GM19455 (cell line): Measurements from ENCODE around the gene SPANXN3.
"Not testable (repeated sequence)": the region's sequence is repeated elsewhere in the genome, so short reads cannot be mapped to it uniquely, and the experiment has no call there.

Experiments
- ATAC-seq: cut with Tn5 transposase; IDR thresholded peaks from one replicate; pipeline ENCODE4 v1.9.1; 2021; ENCODE audit not compliant: unreplicated experiment

The SPANXN3 gene, protein sequence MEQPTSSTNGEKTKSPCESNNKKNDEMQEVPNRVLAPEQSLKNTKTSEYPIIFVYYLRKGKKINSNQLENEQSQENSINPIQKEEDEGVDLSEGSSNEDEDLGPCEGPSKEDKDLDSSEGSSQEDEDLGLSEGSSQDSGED

DNA sequence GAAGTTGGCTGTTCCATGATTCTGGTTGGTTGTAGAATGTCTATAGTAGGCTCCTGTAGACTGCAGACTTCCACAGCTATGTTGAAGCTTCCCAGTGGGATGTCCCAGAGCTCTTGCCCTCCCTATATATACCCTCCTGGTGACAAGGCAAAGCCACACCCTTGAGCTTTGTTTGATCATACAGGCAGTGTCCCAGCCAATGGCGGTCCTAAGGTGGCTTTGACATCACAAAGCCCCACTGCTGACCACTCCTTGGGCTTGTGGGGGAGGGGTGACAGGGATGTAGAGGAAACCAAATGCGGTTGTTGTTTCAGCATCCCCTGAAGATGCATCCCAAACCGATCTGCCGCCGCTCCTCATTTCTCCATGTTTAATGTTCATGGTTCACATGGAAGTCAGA is at the start of gene SPANXN3:
Gene SPANXN3, minus strand, starts transcription at position 101 of the 400 bp plus-strand sequence. Its CDS starts 84 bp downstream, at position 17.
- not testable (repeated sequence) for ATAC-seq

DNA sequence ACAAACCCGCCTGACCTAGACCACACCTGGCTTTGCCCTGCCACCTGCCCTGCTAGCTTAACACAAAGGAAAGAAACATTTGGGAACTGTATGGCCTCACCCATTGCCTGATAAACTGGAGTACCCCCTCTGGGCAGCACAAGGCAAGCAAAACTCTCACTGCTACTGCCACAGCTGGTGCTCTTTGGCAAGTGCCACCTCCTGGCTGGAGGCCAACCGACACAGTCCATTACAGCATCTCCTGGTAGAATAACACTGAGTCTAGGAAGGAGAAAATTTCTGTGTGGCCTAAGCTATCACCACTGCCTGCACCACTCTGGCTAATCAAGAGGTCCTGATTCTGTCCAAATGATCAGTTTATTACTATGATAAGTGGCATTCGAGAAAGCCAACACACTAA is 18.9 kb upstream of the SPANXN3 start:
- ATAC-seq = no peak

DNA sequence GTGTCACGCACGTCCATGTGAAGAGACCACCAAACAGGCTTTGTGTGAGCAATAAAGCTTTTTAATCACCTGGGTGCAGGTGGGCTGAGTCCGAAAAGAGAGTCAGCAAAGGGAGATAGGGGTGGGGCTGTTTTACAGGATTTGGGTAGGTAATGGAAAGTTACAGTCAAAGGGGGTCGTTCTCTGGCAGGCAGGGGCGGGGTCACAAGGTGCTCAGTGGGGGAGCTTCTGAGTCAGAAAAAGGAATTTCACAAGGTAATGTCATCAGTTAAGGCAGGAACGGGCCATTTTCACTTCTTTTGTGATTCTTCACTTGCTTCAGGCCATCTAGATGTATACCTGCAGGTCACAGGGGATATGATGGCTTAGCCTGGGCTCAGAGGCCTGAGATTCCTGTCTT is 15.1 kb downstream of the SPANXN3 start:
- not testable (repeated sequence) for ATAC-seq

DNA sequence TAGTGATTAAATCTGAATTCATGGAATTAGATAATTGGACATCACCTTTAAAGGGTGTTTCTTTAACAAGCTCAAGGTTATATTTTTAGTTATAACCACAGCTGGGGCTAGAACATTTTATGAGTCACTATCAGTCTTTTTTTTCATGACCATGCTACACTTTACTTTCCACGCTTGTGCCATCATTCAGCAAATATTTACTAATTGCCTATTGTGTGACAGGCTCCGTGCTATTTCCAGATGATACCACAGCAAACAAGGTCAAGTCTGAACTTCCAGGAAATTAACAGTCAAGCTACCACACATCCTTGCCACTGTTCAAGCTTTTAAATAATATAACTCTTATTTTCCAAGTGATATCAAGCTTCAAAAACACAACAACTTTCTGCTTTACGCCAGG is 16.5 kb downstream of the SPANXN3 start:
- ATAC-seq = no peak

DNA sequence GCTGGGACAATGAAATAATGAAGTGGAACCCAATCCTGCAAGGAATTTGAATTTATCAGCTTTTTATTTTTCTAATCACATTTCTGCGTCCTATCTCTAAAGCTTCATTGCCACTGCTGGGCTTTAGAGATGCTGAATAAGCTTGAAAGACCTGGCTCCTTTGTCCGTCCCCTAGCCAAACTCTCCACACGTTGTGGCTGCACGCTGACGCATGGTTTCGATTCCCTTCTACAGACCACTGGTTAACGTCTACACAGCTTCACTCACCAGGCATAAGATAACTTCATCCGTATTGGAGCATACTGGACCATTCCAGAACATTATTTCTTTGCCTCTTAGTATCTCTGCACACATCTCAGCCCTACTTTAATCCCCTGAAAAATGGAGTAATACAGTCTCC is 31.2 kb downstream of the SPANXN3 start:
- no peak for ATAC-seq

DNA sequence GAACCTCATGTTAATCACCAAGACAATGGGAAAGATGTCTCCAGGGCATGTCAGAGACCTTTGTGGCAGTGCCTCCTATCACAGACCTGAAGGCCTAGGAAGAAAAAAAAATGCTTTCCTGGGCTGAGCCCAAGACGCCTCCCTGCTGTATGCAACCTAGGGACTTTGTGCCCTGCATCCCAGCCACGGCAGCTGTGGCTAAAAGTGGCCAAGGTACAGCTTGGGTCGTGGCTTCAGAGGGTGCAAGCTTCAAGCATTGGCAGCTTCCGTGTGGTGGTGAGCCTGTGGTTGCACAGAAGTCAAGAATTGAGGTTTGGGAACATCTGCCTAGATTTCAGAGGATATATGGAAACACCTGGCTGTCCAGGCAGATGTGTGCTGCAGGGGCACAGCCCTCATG is 40.5 kb downstream of the SPANXN3 start:
- no peak for ATAC-seq

DNA sequence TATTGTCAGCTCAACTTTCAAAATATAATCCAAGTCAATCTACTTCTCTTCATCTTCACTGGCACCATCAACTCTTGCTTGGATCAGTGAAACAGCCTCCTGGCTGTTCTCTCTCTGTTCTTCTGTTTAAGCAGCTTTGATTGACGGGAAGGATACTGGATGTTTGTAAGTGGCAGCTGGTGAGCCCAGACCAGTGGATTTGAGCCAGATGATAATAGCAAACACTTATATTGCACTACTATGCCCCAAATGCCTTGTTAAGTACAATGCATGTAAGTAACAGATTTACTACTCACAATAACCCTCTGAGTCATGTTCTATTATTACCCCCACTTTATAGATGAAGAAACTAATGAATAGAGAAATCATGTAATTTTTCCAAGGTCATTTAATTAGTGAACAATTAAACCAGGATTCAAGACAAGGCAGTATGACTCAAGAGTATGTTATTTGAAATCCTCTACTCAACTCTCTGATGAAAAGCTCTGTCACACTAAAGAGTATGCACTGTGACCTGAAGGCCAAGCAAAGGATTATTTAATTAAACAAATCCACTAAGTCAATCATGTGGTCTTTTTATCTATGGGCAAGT is 44.8 kb downstream of the SPANXN3 start:
- ATAC-seq = no peak

DNA sequence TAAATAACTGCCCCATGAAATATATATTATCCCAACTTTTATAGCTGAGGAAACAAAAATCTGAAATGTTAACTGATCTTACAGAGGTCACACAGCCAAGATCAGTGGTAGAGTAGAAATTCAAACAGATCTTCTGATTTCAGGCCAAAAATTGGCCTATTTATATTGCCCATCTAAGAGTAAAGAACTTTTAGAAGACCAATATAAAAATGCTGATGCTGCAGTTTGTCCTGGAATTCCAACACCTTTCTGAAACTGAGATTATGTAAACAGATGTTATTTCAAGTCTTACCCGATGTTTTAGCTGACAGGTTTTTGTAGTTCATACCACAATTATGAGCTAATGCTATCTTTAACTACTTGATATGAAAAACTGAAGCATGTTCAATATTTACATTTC is 51.1 kb downstream of the SPANXN3 start:
- no peak for ATAC-seq

DNA sequence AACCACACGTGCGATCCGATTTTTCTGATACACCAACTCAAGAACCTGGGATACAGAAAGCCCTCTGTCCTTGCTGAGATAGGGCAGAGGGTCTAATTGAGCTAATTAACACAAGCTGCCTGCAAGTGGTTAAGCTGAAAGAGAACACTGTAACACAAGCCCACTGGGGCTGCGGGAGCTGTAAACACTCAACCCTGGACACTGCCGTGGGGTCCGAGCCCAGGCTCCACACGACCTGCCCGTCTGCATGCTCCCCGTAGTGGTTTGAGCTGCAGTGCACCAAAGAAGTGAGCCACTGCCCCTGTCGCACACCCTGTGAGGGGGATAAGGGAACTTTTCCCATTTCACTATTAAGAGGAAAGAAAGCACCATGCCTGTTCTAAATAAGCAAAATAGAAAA is 54.6 kb downstream of the SPANXN3 start:
- ATAC-seq = no peak

DNA sequence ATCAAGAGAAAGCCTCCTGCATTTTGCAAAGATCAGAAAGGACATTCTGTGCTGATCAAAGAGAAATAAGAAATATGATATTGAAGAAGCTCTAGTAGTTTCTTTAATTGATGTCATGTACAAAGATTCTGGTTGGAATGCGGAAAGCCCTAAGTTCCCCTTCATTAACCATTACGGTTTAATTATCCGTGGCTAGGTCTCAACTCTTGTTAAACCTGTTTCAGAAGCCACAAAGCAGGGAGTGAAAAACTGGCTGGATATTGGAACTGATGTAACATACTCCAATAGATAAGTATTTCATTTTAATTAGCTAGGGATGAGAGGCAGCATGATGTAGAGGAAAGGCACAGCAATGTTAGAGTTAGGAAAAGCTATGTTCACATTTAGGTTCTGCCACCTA is 55.7 kb downstream of the SPANXN3 start:
- no peak for ATAC-seq
